Mesenchymal stem cell (in vitro differentiated cells and primary cell): ENCODE measurements around the gene TDRD10.

Experiments used
- DNase-seq: peaks from one replicate; pipeline ENCODE4 v3.0.0-alpha.2; 2013
- H2AFZ ChIP-seq: one replicate; pipeline ENCODE4 v1.6.1; 2013; ENCODE audit warnings: low read depth, mild to moderate bottlenecking, control low read depth, inconsistent platforms, low read length, moderate library complexity
- H2AK5ac ChIP-seq: 2 replicates; pipeline ENCODE4 v1.6.1; 2013; ENCODE audit warnings: low read length, moderate library complexity, mild to moderate bottlenecking, inconsistent platforms; ENCODE audit not compliant: severe bottlenecking
- H2BK120ac ChIP-seq: one replicate; pipeline ENCODE4 v1.6.1; 2013; ENCODE audit warnings: low read depth, mild to moderate bottlenecking, inconsistent platforms, low read length, moderate library complexity
- H2BK12ac ChIP-seq, 2 experiments: one replicate each; pipeline ENCODE4 v1.6.1; 2013; ENCODE audit warnings: inconsistent platforms in 2 of 2, low read length in 2 of 2, mild to moderate bottlenecking in 2 of 2, moderate library complexity in 2 of 2, control low read depth in 1 of 2
- H2BK15ac ChIP-seq: one replicate; pipeline ENCODE4 v1.6.1; 2013; ENCODE audit warnings: mild to moderate bottlenecking, low read depth, inconsistent platforms; ENCODE audit not compliant: poor library complexity, severe bottlenecking
- H2BK5ac ChIP-seq: 2 replicates; pipeline ENCODE4 v1.6.1; 2013; ENCODE audit warnings: low read depth, mild to moderate bottlenecking, low read length, control low read depth, inconsistent platforms; ENCODE audit not compliant: poor library complexity, severe bottlenecking
- H3K14ac ChIP-seq, 2 experiments: one replicate each; pipeline ENCODE4 v1.6.1; 2013; ENCODE audit warnings: inconsistent platforms in 2 of 2, low read length in 2 of 2, control low read depth in 1 of 2, mild to moderate bottlenecking in 1 of 2, moderate library complexity in 1 of 2
- H3K18ac ChIP-seq, 2 experiments: one replicate each; pipeline ENCODE4 v1.6.1; 2013; ENCODE audit warnings: inconsistent platforms in 2 of 2, low read length in 2 of 2, control low read depth in 1 of 2, low read depth in 1 of 2, mild to moderate bottlenecking in 1 of 2
- H3K23ac ChIP-seq, 2 experiments: one replicate each; pipeline ENCODE4 v1.6.1; 2013; ENCODE audit warnings: inconsistent platforms in 2 of 2, low read length in 2 of 2, mild to moderate bottlenecking in 2 of 2, moderate library complexity in 2 of 2, control low read depth in 1 of 2
- H3K27ac ChIP-seq: 2 replicates; pipeline ENCODE4 v1.5.1; 2013; ENCODE audit warnings: mild to moderate bottlenecking, moderate library complexity, low read length, control low read depth, inconsistent platforms; ENCODE audit not compliant: poor library complexity, severe bottlenecking
- H3K27me3 ChIP-seq, 2 experiments: 2 replicates each; pipeline versions ENCODE4 v1.6.1 to v1.7.0; 2013; ENCODE audit warnings: low read length in 2 of 2, mild to moderate bottlenecking in 2 of 2, moderate library complexity in 2 of 2, control low read depth in 1 of 2, inconsistent platforms in 1 of 2; ENCODE audit not compliant: control insufficient read depth in 1 of 2, insufficient read depth in 1 of 2
- H3K36me3 ChIP-seq, 2 experiments: 2 replicates each; pipeline versions ENCODE4 v1.6.1 to v1.7.0; 2013; ENCODE audit warnings: low read length in 2 of 2, control low read depth in 1 of 2, inconsistent platforms in 1 of 2, low read depth in 1 of 2, mild to moderate bottlenecking in 1 of 2; ENCODE audit not compliant: insufficient read depth in 2 of 2, control insufficient read depth in 1 of 2
- H3K4ac ChIP-seq, 2 experiments: one replicate each; pipeline ENCODE4 v1.6.1; 2013; ENCODE audit warnings: inconsistent platforms in 2 of 2, low read length in 2 of 2, mild to moderate bottlenecking in 2 of 2, moderate library complexity in 2 of 2, control low read depth in 1 of 2, low read depth in 1 of 2
- H3K4me1 ChIP-seq: 2 replicates; pipeline ENCODE4 v1.6.1; 2013; ENCODE audit warnings: low read depth, low read length, control low read depth; ENCODE audit not compliant: control insufficient read depth, insufficient read depth
- H3K4me2 ChIP-seq: 2 replicates; pipeline ENCODE4 v1.6.1; 2013; ENCODE audit warnings: low read length, mild to moderate bottlenecking, inconsistent platforms; ENCODE audit not compliant: poor library complexity, severe bottlenecking
- H3K4me3 ChIP-seq, 2 experiments: 2 replicates each; pipeline versions ENCODE4 v1.5.1 to v1.7.0; 2013; ENCODE audit warnings: low read length in 2 of 2, mild to moderate bottlenecking in 2 of 2, control low read depth in 1 of 2, low read depth in 1 of 2; ENCODE audit not compliant: insufficient read depth in 1 of 2
- H3K79me1 ChIP-seq: replicated peaks from 2 replicates; pipeline ENCODE4 v1.6.1; 2013; ENCODE audit warnings: mild to moderate bottlenecking, control low read depth, low read length, inconsistent platforms; ENCODE audit not compliant: poor library complexity, severe bottlenecking
- H3K9ac ChIP-seq: 2 replicates; pipeline ENCODE4 v1.7.0; 2013; ENCODE audit warnings: mild to moderate bottlenecking, low read length, moderate library complexity
- H3K9me3 ChIP-seq: 2 replicates; pipeline ENCODE4 v1.7.0; 2013; ENCODE audit warnings: mild to moderate bottlenecking, low read length; ENCODE audit not compliant: control insufficient read depth
- H4K8ac ChIP-seq: one replicate; pipeline ENCODE4 v1.6.1; 2013; ENCODE audit warnings: inconsistent platforms, mild to moderate bottlenecking, low read length, moderate library complexity
- H4K91ac ChIP-seq: one replicate; pipeline ENCODE4 v1.6.1; 2013; ENCODE audit warnings: mild to moderate bottlenecking, low read length, inconsistent platforms
- WGBS: methylation state at CpG from one replicate; pipeline ENCODE4 v1.1.7; 2013; ENCODE audit warnings: mixed read lengths; 5-methylcytosine and 5-hydroxymethylcytosine counted together

TDRD10 gene

GRCh38 chr1:154579374-154579773 lies 77.4 kb downstream of the TDRD10 start:
- 95% methylated on average over 7 of the region's 8 CpGs for WGBS
- no peak overlapping the region for H2BK12ac ChIP-seq
- peaks cover 67 to 68% of the 10 kb centered on the region in 2 experiments for H3K36me3 ChIP-seq
- no peak overlapping the region for H3K4me2 ChIP-seq
- no peak overlapping the region for H2BK15ac ChIP-seq
- no peak overlapping the region for H2BK5ac ChIP-seq
- no peak overlapping the region for H3K27ac ChIP-seq
- no peak overlapping the region for H3K14ac ChIP-seq
- H3K18ac ChIP-seq = no peak overlapping the region
- no peak overlapping the region for H3K9ac ChIP-seq
- H3K9me3 ChIP-seq = no peaks in the 10 kb centered on the region
- no peak overlapping the region for H2AFZ ChIP-seq
- peaks cover 4% of the 10 kb centered on the region for H3K4me1 ChIP-seq
- H3K23ac ChIP-seq = no peak overlapping the region
- H3K4ac ChIP-seq = no peak overlapping the region
- no peak for DNase-seq
- H2BK120ac ChIP-seq = no peak overlapping the region
- H3K4me3 ChIP-seq = no peak overlapping the region
- no peak overlapping the region for H4K91ac ChIP-seq
- no peak overlapping the region for H2AK5ac ChIP-seq
- H3K27me3 ChIP-seq = no peaks in the 10 kb centered on the region
- H4K8ac ChIP-seq = no peak overlapping the region
- peaks cover 5% of the 10 kb centered on the region for H3K79me1 ChIP-seq

DNA sequence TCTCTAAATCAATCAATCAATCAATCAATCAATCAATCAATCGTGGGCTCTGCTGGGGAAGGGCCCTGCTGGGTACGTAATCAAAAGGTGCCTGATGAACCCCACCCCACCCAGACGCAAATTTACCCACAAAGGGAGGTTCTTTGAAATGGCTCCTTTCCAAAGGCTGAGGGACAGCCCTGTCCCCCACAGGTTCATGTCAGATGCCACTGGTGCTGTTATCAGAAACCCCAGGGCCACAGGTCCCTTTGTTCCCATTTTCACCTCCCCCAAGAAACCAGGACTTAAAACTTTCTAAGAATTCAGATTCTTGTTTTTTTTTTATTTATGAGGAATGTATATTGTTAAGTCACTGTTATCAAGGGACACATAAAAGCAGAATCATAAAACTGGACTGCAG lies 79.7 kb downstream of the TDRD10 start:
- Histone ChIP-seq H3K14ac (no peak overlapping the region), H3K27me3 (no peaks in the 10 kb centered on the region), H4K91ac (no peak overlapping the region), H3K27ac (no peak overlapping the region), H3K4me1 (peaks cover 6% of the 10 kb centered on the region), H2BK15ac (no peak overlapping the region), H2BK120ac (no peak overlapping the region), H3K9ac (no peak overlapping the region), H3K4me3 (no peak overlapping the region), H3K4me2 (no peak overlapping the region), H3K4ac (no peak overlapping the region), H2BK12ac (no peak overlapping the region), H3K9me3 (no peaks in the 10 kb centered on the region), H3K18ac (no peak overlapping the region), H4K8ac (no peak overlapping the region), H3K36me3 (peaks cover 84 to 92% of the 10 kb centered on the region in 2 experiments), H3K79me1 (peaks cover 12% of the 10 kb centered on the region), H3K23ac (no peak overlapping the region), H2AK5ac (no peak overlapping the region), H2AFZ (no peak overlapping the region), H2BK5ac (no peak overlapping the region)
- DNase-seq = no peak
- 96% methylated on average over 3 of the region's 3 CpGs for WGBS

DNA sequence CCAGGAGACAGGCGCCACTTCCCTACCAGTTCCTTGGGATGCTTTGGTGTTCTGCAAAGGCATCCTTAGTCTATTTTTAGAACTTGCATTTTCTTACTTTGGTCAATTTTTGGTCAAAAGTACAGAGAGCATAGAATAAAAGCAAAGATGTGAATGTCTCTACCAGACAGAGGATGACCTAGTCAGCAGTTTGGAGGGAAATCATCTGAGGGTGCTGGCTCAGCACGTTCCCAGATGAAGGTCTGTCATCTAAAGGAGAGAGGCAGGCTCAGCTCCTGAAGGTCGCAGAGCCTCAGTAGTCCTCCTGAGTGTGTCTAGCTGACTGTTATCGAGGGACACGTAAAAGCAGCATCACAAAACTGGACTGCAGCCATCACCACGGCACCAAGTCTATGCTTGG lies 80.9 kb downstream of the TDRD10 start:
- 96% methylated on average over 6 of the region's 6 CpGs for WGBS
- H2AK5ac ChIP-seq = no peak overlapping the region

DNA sequence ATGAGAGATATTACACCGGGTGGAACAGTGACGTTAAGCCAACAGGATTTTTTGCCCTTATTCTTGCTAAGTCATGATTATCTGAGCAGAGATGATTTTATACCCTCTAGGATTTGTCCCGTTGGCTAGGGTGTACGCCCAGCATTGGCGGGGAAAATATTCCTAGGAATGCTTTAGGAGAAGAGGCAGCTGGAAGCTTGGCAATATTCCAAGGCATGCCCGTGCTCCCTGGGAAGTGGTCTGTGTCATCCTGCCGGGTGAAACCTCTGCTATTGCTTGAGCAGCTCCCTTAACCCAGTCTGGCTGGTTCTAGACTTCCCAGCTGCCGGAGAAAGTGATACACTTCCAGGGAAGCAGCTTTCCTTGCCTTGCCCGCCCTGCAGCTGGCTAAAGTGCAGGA lies 81.8 kb downstream of the TDRD10 start:
- no peak overlapping the region for H2BK15ac ChIP-seq
- WGBS = 73% methylated on average over 8 of the region's 9 CpGs
- no peaks in the 10 kb centered on the region for H3K27me3 ChIP-seq
- no peak overlapping the region for H3K9ac ChIP-seq
- peaks cover 78 to 99% of the 10 kb centered on the region in 2 experiments for H3K36me3 ChIP-seq
- no peak overlapping the region for H3K4me2 ChIP-seq
- no peak overlapping the region for H4K91ac ChIP-seq
- no peak overlapping the region for H4K8ac ChIP-seq
- H3K18ac ChIP-seq = no peak overlapping the region
- no peak overlapping the region for H3K14ac ChIP-seq
- H3K79me1 ChIP-seq = peaks cover 23% of the 10 kb centered on the region
- no peak overlapping the region for H2BK12ac ChIP-seq
- DNase-seq = peak; percentile 52
- H3K4me3 ChIP-seq = no peak overlapping the region
- H3K27ac ChIP-seq = peak overlapping the region; percentile 35
- no peak overlapping the region for H3K23ac ChIP-seq
- H2AK5ac ChIP-seq = no peak overlapping the region
- no peaks in the 10 kb centered on the region for H3K9me3 ChIP-seq
- H3K4ac ChIP-seq = no peak overlapping the region
- no peak overlapping the region for H2AFZ ChIP-seq
- no peak overlapping the region for H2BK5ac ChIP-seq
- no peak overlapping the region for H2BK120ac ChIP-seq
- peaks cover 6% of the 10 kb centered on the region for H3K4me1 ChIP-seq

More for the DNA sequence above, 80.9 kb downstream of the TDRD10 start:
- Histone ChIP-seq H3K23ac (no peak overlapping the region), H3K4me1 (peaks cover 6% of the 10 kb centered on the region), H3K9me3 (no peaks in the 10 kb centered on the region), H3K18ac (no peak overlapping the region), H3K14ac (no peak overlapping the region), H3K79me1 (peaks cover 16% of the 10 kb centered on the region), H4K91ac (no peak overlapping the region), H3K4me2 (no peak overlapping the region), H3K4ac (no peak overlapping the region), H3K36me3 (peaks cover 80 to 99% of the 10 kb centered on the region in 2 experiments), H3K27me3 (no peaks in the 10 kb centered on the region), H2AFZ (no peak overlapping the region), H4K8ac (no peak overlapping the region), H2BK12ac (no peak overlapping the region), H2BK5ac (no peak overlapping the region), H3K27ac (no peak overlapping the region), H3K9ac (no peak overlapping the region), H2BK120ac (no peak overlapping the region), H2BK15ac (no peak overlapping the region), H3K4me3 (no peak overlapping the region)
- no peak for DNase-seq
